Kidney (tissue), 22 donors: ENCODE results near the gene TXNDC9. TPM values are rescaled to one million over a fixed set of nuclear protein-coding genes. Genes with fewer than 3 reads are reported as not detected.

ENCODE experiments used
- DNase-seq, 5 donors: peaks; one replicate each; pipeline ENCODE4 v3.0.0-alpha.2; 2013 to 2020
- FAIRE-seq: peaks from 2 replicates; lab custom pipeline; 2012; peaks lifted over from hg19 to GRCh38; lab: Jason Lieb, UNC
- H3K27ac ChIP-seq, 2 donors: one replicate each; pipeline ENCODE4 v1.7.0; 2013; ENCODE audit warnings: low read depth in 2 of 2, low read length in 2 of 2, inconsistent platforms in 1 of 2
- H3K27me3 ChIP-seq: one replicate; pipeline ENCODE4 v1.7.1; 2013; ENCODE audit warnings: low read length, inconsistent platforms; ENCODE audit not compliant: control insufficient read depth, insufficient read depth
- H3K36me3 ChIP-seq, 3 donors: one replicate each; pipeline versions ENCODE4 v1.7.0 to v1.7.1; 2013; ENCODE audit warnings: low read length in 3 of 3, control low read depth in 1 of 3, inconsistent platforms in 1 of 3; ENCODE audit not compliant: insufficient read depth in 3 of 3, control insufficient read depth in 2 of 3
- H3K4me1 ChIP-seq, 3 donors: one replicate each; pipeline versions ENCODE4 v1.7.0 to v1.7.1; 2013; ENCODE audit warnings: low read length in 3 of 3, inconsistent platforms in 1 of 3, low read depth in 1 of 3; ENCODE audit not compliant: control insufficient read depth in 2 of 3, insufficient read depth in 2 of 3
- H3K4me3 ChIP-seq, 3 donors: one replicate each; pipeline versions ENCODE4 v1.7.0 to v1.8.1; 2013; ENCODE audit warnings: low read length in 3 of 3, control low read depth in 1 of 3, inconsistent platforms in 1 of 3
- H3K9ac ChIP-seq, 3 donors: one replicate each; pipeline versions ENCODE4 v1.7.0 to v1.7.1; 2013; ENCODE audit warnings: low read length in 3 of 3, control low read depth in 1 of 3, inconsistent platforms in 1 of 3
- H3K9me3 ChIP-seq, 3 donors: one replicate each; pipeline versions ENCODE4 v1.7.0 to v1.7.1; 2013; ENCODE audit warnings: low read length in 3 of 3, control low read depth in 1 of 3, inconsistent platforms in 1 of 3; ENCODE audit not compliant: control insufficient read depth in 2 of 3, insufficient read depth in 1 of 3
- CTCF ChIP-seq: IDR thresholded peaks from 3 replicates; pipeline ENCODE4 v1.5.1; 2012; ENCODE audit warnings: mild to moderate bottlenecking, moderate library complexity, borderline replicate concordance; ENCODE audit not compliant: insufficient read depth; ENCODE audit errors: extremely low read depth
- intact Hi-C: fragments of 100-400 bp; cut with DNase I; formaldehyde crosslinking; loops from one replicate; pipeline ENCODE4 v1.11.1; 2022
- long read RNA-seq, 10 donors: library from polyadenylated mRNA in 1 of 10; unstranded in 1 of 10; transcript quantifications; one replicate each; pipeline ENCODE4 v2.0.0 and lab custom pipeline, GENCODE V29; 2021 to 2026
- polyA plus RNA-seq: library from polyadenylated mRNA; stranded (reverse); fragments of 350-450 nt; fragmentation: Illumina TruSeq; extraction: RNeasy Lipid Tissue Mini Kit (QIAGEN cat#74804); gene quantifications from one replicate; pipeline ENCODE4 v1.2.3, GENCODE V29; 2014; ENCODE audit warnings: low read depth, low replicate concordance; ENCODE audit not compliant: insufficient read depth
- total RNA-seq: library from RNA; stranded (reverse); fragmentation: NEBNext Ultra II Directional; extraction: Animal tissue kit (Norgen Biotek cat#: 25700); gene quantifications from one replicate; pipeline ENCODE4 v1.2.1, GENCODE V29; 2021
- donor health status: control.
- donor health status: control.
- donor health status: control.
- donor health status: control.
- donor health status: control.
- donor health status: DM: yes; HTN: yes; CAD: no.
- donor health status: Normal renal cell carcinoma (clear cell type).

The TXNDC9 gene
- total RNA-seq (31.7 TPM), polyA plus RNA-seq (38.7 TPM)
- long read RNA-seq, donor 1, transcript TXNDC9-201 (5 exons, 1,637 nt), result major isoform, 10 of 414 reads
- long read RNA-seq, donor 1, partial matches to known transcripts, result 381 of 414 reads
- long read RNA-seq, donor 1, other reads (novel, unspliced or antisense), result 17 of 414 reads
- long read RNA-seq, donor 2, transcript TXNDC9-202 (4 exons, 1,111 nt), result minor isoform, 6 of 192 reads
- long read RNA-seq, donor 2, transcript TXNDC9-201 (5 exons, 1,637 nt), result major isoform, 13 of 192 reads
- long read RNA-seq, donor 2, partial matches to known transcripts, result 173 of 192 reads
- long read RNA-seq, donor 2, other reads (novel, unspliced or antisense), result 0 of 192 reads
- long read RNA-seq, donor 3, transcript TXNDC9-202 (4 exons, 1,111 nt), result minor isoform, 5 of 675 reads
- long read RNA-seq, donor 3, transcript TXNDC9-201 (5 exons, 1,637 nt), result major isoform, 20 of 675 reads
- long read RNA-seq, donor 3, partial matches to known transcripts, result 460 of 675 reads
- long read RNA-seq, donor 3, other reads (novel, unspliced or antisense), result 190 of 675 reads
- long read RNA-seq, donor 4, transcript TXNDC9-201 (5 exons, 1,637 nt), result major isoform, 7 of 444 reads
- long read RNA-seq, donor 4, partial matches to known transcripts, result 434 of 444 reads
- long read RNA-seq, donor 4, other reads (novel, unspliced or antisense), result 0 of 444 reads
- long read RNA-seq, donor 5, partial matches to known transcripts, result 30 of 35 reads
- long read RNA-seq, donor 5, other reads (novel, unspliced or antisense), result 0 of 35 reads
- long read RNA-seq, donor 6, transcript TXNDC9-201 (5 exons, 1,637 nt), result major isoform, 33 of 52 reads
- long read RNA-seq, donor 6, transcript TXNDC9-202 (4 exons, 1,111 nt), result minor isoform, 9 of 52 reads
- long read RNA-seq, donor 6, partial matches to known transcripts, result 7 of 52 reads
- long read RNA-seq, donor 6, other reads (novel, unspliced or antisense), result 0 of 52 reads
- long read RNA-seq, donor 7, transcript TXNDC9-201 (5 exons, 1,637 nt), result major isoform, 34 of 37 reads
- long read RNA-seq, donor 7, partial matches to known transcripts, result 0 of 37 reads
- long read RNA-seq, donor 7, other reads (novel, unspliced or antisense), result 2 of 37 reads
- long read RNA-seq, donor 8, transcript TXNDC9-201 (5 exons, 1,637 nt), result major isoform, 9 of 435 reads
- long read RNA-seq, donor 8, partial matches to known transcripts, result 424 of 435 reads
- long read RNA-seq, donor 8, other reads (novel, unspliced or antisense), result 0 of 435 reads
- long read RNA-seq, donor 9, transcript TXNDC9-201 (5 exons, 1,637 nt), result major isoform, 11 of 15 reads
- long read RNA-seq, donor 9, partial matches to known transcripts, result 0 of 15 reads
- long read RNA-seq, donor 9, other reads (novel, unspliced or antisense), result 0 of 15 reads
- long read RNA-seq, donor 10, transcript TXNDC9-201 (5 exons, 1,637 nt), result major isoform, 12 of 514 reads
- long read RNA-seq, donor 10, partial matches to known transcripts, result 499 of 514 reads
- long read RNA-seq, donor 10, other reads (novel, unspliced or antisense), result 0 of 514 reads

GRCh38 chr2:99335911-99336803 is at the start of gene TXNDC9:
Gene TXNDC9 (minus strand): TSS chr2:99336333. CDS start chr2:99333210, 3,123 bp downstream.
- intact Hi-C loops, result no loop called here
- peaks cover 0 to 19% (median 6%) of the 10 kb centered on the region in 3 donors for H3K4me1 ChIP-seq
- peak within 1 kb of the TSS; percentile 75 to 98 for H3K27ac ChIP-seq
- DNase-seq (peak; percentile 99 to 100 (median 100)), FAIRE-seq (peak; percentile 76)
- H3K9ac ChIP-seq, result peak within 1 kb of the TSS; percentile 87 to 96 (median 90)
- H3K27me3 ChIP-seq, result no peaks in the 10 kb centered on the region
- TF ChIP-seq CTCF, result no peak
- no peaks in the 10 kb centered on the region for H3K9me3 ChIP-seq
- H3K4me3 ChIP-seq, result peak within 1 kb of the TSS; percentile 89 to 99 (median 99)
- H3K36me3 ChIP-seq, result peaks cover 0 to 14% (median 3%) of the 10 kb centered on the region in 3 donors

- TF ChIP-seq CTCF, result no peak
- peaks cover 2 to 32% (median 7%) of the 10 kb centered on the region in 3 donors for H3K36me3 ChIP-seq
- intact Hi-C loops, result no loop called here
- FAIRE-seq, result no peak
- H3K4me3 ChIP-seq, result no peak overlapping the region
- peaks cover 0 to 4% (median 0%) of the 10 kb centered on the region in 3 donors for H3K4me1 ChIP-seq
- H3K27me3 ChIP-seq, result no peaks in the 10 kb centered on the region
- no peak overlapping the region for H3K9ac ChIP-seq
- H3K27ac ChIP-seq, result no peak overlapping the region
- DNase-seq, result no peak
- H3K9me3 ChIP-seq, result peaks cover 0 to 2% (median 0%) of the 10 kb centered on the region in 3 donors
These were observed 46.0 kb upstream of the TXNDC9 start for GRCh38 chr2:99382143-99382542.
